H1 (cell line): ENCODE measurements around the gene FAT3.

ENCODE experiments used
- EP300 ChIP-seq, 2 experiments: IDR thresholded peaks; 1 replicate in 1 of 2; 2 replicates in 1 of 2; pipeline ENCODE4 v1.6.1; 2011 to 2012; ENCODE audit warnings: low read depth in 2 of 2, low read length in 2 of 2, mild to moderate bottlenecking in 2 of 2, borderline replicate concordance in 1 of 2, inconsistent platforms in 1 of 2, moderate library complexity in 1 of 2
- TF ChIP-seq, protein P1 (sequence below), 3 experiments: IDR thresholded peaks; 1 replicate in 2 of 3; 2 replicates in 1 of 3; pipeline versions ENCODE4 v1.5.1 to v1.6.1; 2011; ENCODE audit warnings: low read length in 3 of 3, mild to moderate bottlenecking in 3 of 3, inconsistent platforms in 2 of 3, low read depth in 1 of 3, moderate library complexity in 1 of 3; ENCODE audit not compliant: insufficient read depth in 1 of 3; ENCODE audit errors: control extremely low read depth in 1 of 3

DNA sequence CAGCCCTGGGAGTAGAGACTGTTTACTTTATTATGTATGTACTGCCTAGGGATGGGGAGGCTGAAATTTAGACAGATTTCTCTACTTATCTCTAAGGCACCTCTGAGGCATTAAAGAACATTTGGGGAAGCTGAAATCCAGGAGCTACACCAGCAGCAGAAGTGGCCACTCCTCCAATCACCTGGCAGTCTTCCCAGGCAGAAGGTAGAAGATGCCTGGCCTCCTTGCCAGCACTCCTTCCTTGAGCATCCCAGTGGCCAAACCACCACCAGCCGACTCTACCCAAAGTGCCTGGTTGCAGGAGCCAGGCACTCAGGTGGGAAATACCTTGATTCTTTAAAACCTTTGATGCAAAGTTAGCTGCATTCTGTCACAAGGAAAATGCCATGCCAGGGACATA, 1.9 kb upstream of the FAT3 start:
- no peak for TF ChIP-seq EP300 (IDR thresholded peaks at IDR 0.05; ENCODE audit: borderline replicate concordance in 1 of 2, low read depth in 2 of 2, low read length in 2 of 2)
- TF ChIP-seq, protein P1, sequence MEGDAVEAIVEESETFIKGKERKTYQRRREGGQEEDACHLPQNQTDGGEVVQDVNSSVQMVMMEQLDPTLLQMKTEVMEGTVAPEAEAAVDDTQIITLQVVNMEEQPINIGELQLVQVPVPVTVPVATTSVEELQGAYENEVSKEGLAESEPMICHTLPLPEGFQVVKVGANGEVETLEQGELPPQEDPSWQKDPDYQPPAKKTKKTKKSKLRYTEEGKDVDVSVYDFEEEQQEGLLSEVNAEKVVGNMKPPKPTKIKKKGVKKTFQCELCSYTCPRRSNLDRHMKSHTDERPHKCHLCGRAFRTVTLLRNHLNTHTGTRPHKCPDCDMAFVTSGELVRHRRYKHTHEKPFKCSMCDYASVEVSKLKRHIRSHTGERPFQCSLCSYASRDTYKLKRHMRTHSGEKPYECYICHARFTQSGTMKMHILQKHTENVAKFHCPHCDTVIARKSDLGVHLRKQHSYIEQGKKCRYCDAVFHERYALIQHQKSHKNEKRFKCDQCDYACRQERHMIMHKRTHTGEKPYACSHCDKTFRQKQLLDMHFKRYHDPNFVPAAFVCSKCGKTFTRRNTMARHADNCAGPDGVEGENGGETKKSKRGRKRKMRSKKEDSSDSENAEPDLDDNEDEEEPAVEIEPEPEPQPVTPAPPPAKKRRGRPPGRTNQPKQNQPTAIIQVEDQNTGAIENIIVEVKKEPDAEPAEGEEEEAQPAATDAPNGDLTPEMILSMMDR (IDR thresholded peaks at IDR 0.05; ENCODE audit: control extremely low read depth in 1 of 3, insufficient read depth in 1 of 3, low read depth in 1 of 3, low read length in 3 of 3), result no peak
